K562 (cell line): Measurements from ENCODE around the gene NAE1. TPM values are rescaled to one million over a fixed set of nuclear protein-coding genes. Genes with fewer than 3 reads are reported as not detected.

Source experiments
- ATAC-seq: fragments of 200-7000 bp; cut with Tn5 transposase; 3 replicates; pipeline ENCODE4 v1.9.1; 2020; ENCODE audit warnings: moderate library complexity
- BruUV-seq: library from RNA; stranded (reverse); fragments of 400-500 nt; replicated peaks from 2 replicates; lab custom pipeline; 2021; lab: Mats Ljungman, UMichigan
- CTCF ChIA-PET: fragments of 300-600 bp; formaldehyde crosslinking; extraction: SDS; loops from one replicate; lab custom pipeline; 2021; ENCODE audit warnings: low intra/inter-chr PET ratio; lab: Yijun Ruan, JAX
- POLR2A ChIA-PET: fragments of 300-600, 350-650 bp; sonication (Branson Sonifier 250); formaldehyde crosslinking; extraction: SDS; loops from one replicate; lab custom pipeline; 2021; ENCODE audit warnings: antibody characterized with exemption, inconsistent platforms; lab: Yijun Ruan, JAX
- DNase-seq, 4 experiments: peaks; one replicate each; pipeline versions ENCODE4 v3.0.0 to v3.0.0-alpha.2; 2011 to 2018; ENCODE audit warnings: low spot score in 3 of 4, mixed read lengths in 3 of 4; ENCODE audit errors: extremely low read depth in 1 of 4
- FAIRE-seq: peaks from 2 replicates; lab custom pipeline; 2011; peaks lifted over from hg19 to GRCh38; lab: Jason Lieb, UNC
- H2AFZ ChIP-seq: 2 replicates; pipeline ENCODE4 v1.6.0; 2011; ENCODE audit warnings: low read depth, low read length, control low read depth, inconsistent platforms
- H3K27ac ChIP-seq: fragments of 200-600 bp; 3 replicates; pipeline ENCODE4 v1.8.0; 2011; ENCODE audit warnings: low read depth, mild to moderate bottlenecking, control low read depth, inconsistent platforms, low read length, moderate library complexity, mixed read lengths; ENCODE audit errors: extremely low read depth
- H3K27me3 ChIP-seq, 2 experiments: fragments of 300-600 bp in 1 of 2; 2 replicates in 1 of 2; 3 replicates in 1 of 2; pipeline versions ENCODE4 v1.6.0 to v1.8.0; 2011; ENCODE audit warnings: inconsistent platforms in 2 of 2, low read length in 2 of 2, mild to moderate bottlenecking in 1 of 2, mixed read lengths in 1 of 2, moderate library complexity in 1 of 2; ENCODE audit not compliant: control insufficient read depth in 2 of 2, insufficient read depth in 2 of 2
- H3K36me3 ChIP-seq: fragments of 300-600 bp; 3 replicates; pipeline ENCODE4 v1.8.0; 2011; ENCODE audit warnings: mild to moderate bottlenecking, low read length, inconsistent platforms; ENCODE audit not compliant: control insufficient read depth, insufficient read depth
- H3K4me1 ChIP-seq, 2 experiments: fragments of 200-600 bp in 1 of 2; replicated peaks in 1 of 2; 2 replicates in 1 of 2; 3 replicates in 1 of 2; pipeline versions ENCODE4 v1.5.1 to v1.8.0; 2011; ENCODE audit warnings: inconsistent platforms in 2 of 2, low read length in 2 of 2, mild to moderate bottlenecking in 1 of 2, mixed read lengths in 1 of 2, moderate library complexity in 1 of 2; ENCODE audit not compliant: control insufficient read depth in 2 of 2, insufficient read depth in 2 of 2
- H3K4me2 ChIP-seq: 2 replicates; pipeline ENCODE4 v1.6.1; 2011; ENCODE audit warnings: low read length, control low read depth, inconsistent platforms, mixed read lengths; ENCODE audit not compliant: insufficient read depth
- H3K4me3 ChIP-seq: fragments of 200-600 bp; sonication (generic), shearing (Covaris generic); 2 replicates; pipeline ENCODE4 v1.5.1; 2016; ENCODE audit warnings: control low read depth, inconsistent platforms
- H3K79me2 ChIP-seq: fragments of 200-600 bp; 3 replicates; pipeline ENCODE4 v1.8.0; 2011; ENCODE audit warnings: low read length, inconsistent platforms; ENCODE audit not compliant: control insufficient read depth, insufficient read depth
- H3K9ac ChIP-seq, 2 experiments: 2 replicates each; pipeline versions ENCODE4 v1.6.0 to v1.6.1; 2011; ENCODE audit warnings: low read depth in 2 of 2, low read length in 2 of 2, control low read depth in 1 of 2, inconsistent platforms in 1 of 2, mild to moderate bottlenecking in 1 of 2, mixed read lengths in 1 of 2; ENCODE audit not compliant: insufficient read depth in 1 of 2
- H3K9me1 ChIP-seq: one replicate; pipeline ENCODE4 v1.6.0; 2011; ENCODE audit warnings: inconsistent platforms, mild to moderate bottlenecking, low read length, moderate library complexity; ENCODE audit not compliant: control insufficient read depth, insufficient read depth
- H3K9me3 ChIP-seq: replicated peaks from 2 replicates; pipeline ENCODE4 v1.5.1; 2011; ENCODE audit warnings: low read depth, low read length, inconsistent platforms; ENCODE audit not compliant: control insufficient read depth, insufficient read depth
- H4K20me1 ChIP-seq: replicated peaks from 2 replicates; pipeline ENCODE4 v1.6.1; 2011; ENCODE audit warnings: low read length, inconsistent platforms, mixed read lengths; ENCODE audit not compliant: control insufficient read depth, insufficient read depth
- EHMT2 ChIP-seq: fragments of 450-650 bp; IDR thresholded peaks from 2 replicates; pipeline ENCODE4 v1.6.1; 2018; ENCODE audit warnings: antibody characterized with exemption
- KDM1A ChIP-seq, 2 experiments: fragments of 450-650 bp; IDR thresholded peaks; 2 replicates each; pipeline ENCODE4 v1.6.1; 2016; ENCODE audit warnings: mild to moderate bottlenecking in 2 of 2
- RBM25 ChIP-seq: fragments of 200-400 bp; formaldehyde crosslinking; IDR thresholded peaks from 2 replicates; pipeline ENCODE4 v1.6.1; 2018; ENCODE audit warnings: low read length, low read depth, moderate library complexity; ENCODE audit not compliant: severe bottlenecking
- TAF9B ChIP-seq: fragments of 450-650 bp; IDR thresholded peaks from 2 replicates; pipeline ENCODE4 v1.6.1; 2018; ENCODE audit warnings: mild to moderate bottlenecking; ENCODE audit not compliant: partially characterized antibody
- WGBS: fragments of 100-300 bp; shearing (Covaris generic); methylation state at CpG from one replicate; pipeline ENCODE4 v1.1.6; 2016; ENCODE audit warnings: low coverage, mixed read lengths; ENCODE audit not compliant: insufficient coverage; ENCODE audit errors: missing lambda C conversion rate; 5-methylcytosine and 5-hydroxymethylcytosine counted together
- in situ Hi-C: fragments of 300-500 bp; cut with MboI; formaldehyde crosslinking; loops from 4 replicates; pipeline ENCODE4 v1.15.0; 2018; ENCODE audit warnings: inconsistent platforms, mixed read lengths
- intact Hi-C: fragments of 100-400 bp; cut with micrococcal nuclease; formaldehyde crosslinking; loops from 2 replicates; pipeline ENCODE4 v1.14.2; 2022
- polyA plus RNA-seq, 8 experiments: library from polyadenylated mRNA; depleted of rRNA in 4 of 8; stranded (reverse) in 5 of 8; unstranded in 3 of 8; fragments of >200 nt; fragmentation: Nextera tagmentation in 2 of 8; fragmentation: Illumina TruSeq in 1 of 8; extraction: Ambion mirVana in 2 of 8; extraction: Trizol in 1 of 8; gene quantifications; 2 replicates each; pipeline versions ENCODE4 v1.2.1 to v1.2.3, GENCODE V29; 2011 to 2014; ENCODE audit warnings: inconsistent platforms in 1 of 8, missing spikeins in 1 of 8
- total RNA-seq, 7 experiments: library from RNA; depleted of rRNA in 6 of 7; stranded (reverse); fragments of >200 nt in 6 of 7; fragmentation: Illumina TruSeq in 2 of 7; extraction: Trizol in 2 of 7; gene quantifications; 2 replicates each; pipeline versions ENCODE4 v1.2.1 to v1.2.3, GENCODE V29; 2011 to 2021; ENCODE audit warnings: low replicate concordance in 1 of 7
- TF ChIP-seq, protein P1 (sequence below), 2 experiments: IDR thresholded peaks; 2 replicates each; pipeline ENCODE4 v1.6.1; 2011; ENCODE audit warnings: borderline replicate concordance in 1 of 2, control low read depth in 1 of 2, low read depth in 1 of 2, low read length in 1 of 2, mild to moderate bottlenecking in 1 of 2, mixed read lengths in 1 of 2, moderate library complexity in 1 of 2; ENCODE audit not compliant: insufficient read depth in 1 of 2, insufficient read length in 1 of 2, poor library complexity in 1 of 2, severe bottlenecking in 1 of 2; ENCODE audit errors: extremely low read depth in 1 of 2

NAE1 gene
- total and polyA plus RNA-seq, 9 of the 15 experiments (the other 6 are each of a cell fraction or from before 2014, with no cell fraction given) = 165 to 294 (median 230) TPM

DNA sequence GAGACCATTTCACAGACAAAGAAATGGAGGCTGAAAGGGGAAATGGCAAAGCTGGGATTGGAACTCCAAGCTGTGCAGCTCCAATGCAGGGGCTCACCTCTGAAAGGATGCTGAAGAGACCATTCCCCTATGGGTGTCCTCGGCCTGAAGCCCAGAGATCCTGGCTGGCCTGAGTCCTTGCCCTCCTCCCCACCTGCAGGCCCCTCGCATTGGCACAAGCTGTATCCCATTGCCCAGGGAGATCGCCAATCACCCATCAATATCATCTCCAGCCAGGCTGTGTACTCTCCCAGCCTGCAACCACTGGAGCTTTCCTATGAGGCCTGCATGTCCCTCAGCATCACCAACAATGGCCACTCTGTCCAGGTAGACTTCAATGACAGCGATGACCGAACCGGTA is 16.1 kb upstream of the NAE1 start:
- FAIRE-seq (no peak), ATAC-seq (no peak), DNase-seq (peak in 1 of 4 experiments; percentile 4)
- H3K9me1 ChIP-seq = no peaks in the 10 kb centered on the region
- TF ChIP-seq EHMT2 (no peak), TAF9B (no peak)
- peaks cover 18 to 20% of the 10 kb centered on the region in 2 experiments; a peak in 4 of 5 replicates for H3K27me3 ChIP-seq
- H2AFZ ChIP-seq = no peak overlapping the region
- H3K27ac ChIP-seq = no peak overlapping the region
- H3K4me2 ChIP-seq = no peak overlapping the region
- no peak overlapping the region for H3K9ac ChIP-seq
- no TSS peak for BruUV-seq
- ChIA-PET POLR2A (interaction anchor here (0.7 to 1.0 kb wide), 3 partner anchors 9 to 17 kb away, joined by 3 read pairs; partner anchors contain the start of gene NAE1), CTCF (interaction anchor here (0.7 kb wide), 1 partner anchor 14 kb away, joined by 3 read pairs; no protein-coding TSS in a partner anchor)
- no peak overlapping the region for H3K4me3 ChIP-seq
- H4K20me1 ChIP-seq = 0 out of 2 replicates have a peak, but pooled peaks cover 4% of the 10 kb centered on the region
- no peaks in the 10 kb centered on the region for H3K79me2 ChIP-seq
- H3K4me1 ChIP-seq = peaks cover 12 to 22% of the 10 kb centered on the region in 2 experiments; a peak in 3 of 5 replicates
- in situ Hi-C loops = no loop called here
- 34% methylated on average over 6 of the region's 6 CpGs for WGBS
- H3K36me3 ChIP-seq = no peaks in the 10 kb centered on the region
- intact Hi-C loops = no loop called here
- H3K9me3 ChIP-seq = no peaks in the 10 kb centered on the region

DNA sequence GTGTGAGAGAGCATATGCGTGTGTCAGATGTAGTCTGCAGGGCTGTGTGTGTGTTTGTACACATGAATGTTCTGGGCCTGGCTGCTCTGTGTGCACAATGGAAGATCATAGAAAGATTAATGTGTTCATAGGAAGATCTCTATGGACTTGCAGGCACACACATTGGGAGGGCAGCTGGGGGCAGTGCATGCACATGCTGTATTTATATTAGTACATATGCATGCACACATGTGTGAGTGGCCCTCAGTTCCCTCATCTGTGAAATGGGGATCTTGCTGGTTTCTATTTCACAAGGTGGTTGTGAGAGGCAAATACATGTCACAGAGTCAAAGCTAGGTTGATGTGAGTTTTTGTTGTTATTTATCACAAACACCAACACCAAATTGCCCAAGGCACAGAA is 15.5 kb upstream of the NAE1 start:
- Histone ChIP-seq H4K20me1 (0 out of 2 replicates have a peak, but pooled peaks cover 4% of the 10 kb centered on the region), H3K4me2 (no peak overlapping the region), H3K9me1 (no peaks in the 10 kb centered on the region), H3K27me3 (peaks cover 18 to 20% of the 10 kb centered on the region in 2 experiments; a peak in 4 of 5 replicates), H3K27ac (no peak overlapping the region), H3K79me2 (no peaks in the 10 kb centered on the region), H3K9ac (no peak overlapping the region), H3K36me3 (no peaks in the 10 kb centered on the region), H3K4me1 (peaks cover 12 to 22% of the 10 kb centered on the region in 2 experiments; a peak in 3 of 5 replicates), H3K4me3 (no peak overlapping the region), H3K9me3 (no peaks in the 10 kb centered on the region), H2AFZ (no peak overlapping the region)
- peak; percentile 49 for TF ChIP-seq RBM25
- TF ChIP-seq, protein P1, sequence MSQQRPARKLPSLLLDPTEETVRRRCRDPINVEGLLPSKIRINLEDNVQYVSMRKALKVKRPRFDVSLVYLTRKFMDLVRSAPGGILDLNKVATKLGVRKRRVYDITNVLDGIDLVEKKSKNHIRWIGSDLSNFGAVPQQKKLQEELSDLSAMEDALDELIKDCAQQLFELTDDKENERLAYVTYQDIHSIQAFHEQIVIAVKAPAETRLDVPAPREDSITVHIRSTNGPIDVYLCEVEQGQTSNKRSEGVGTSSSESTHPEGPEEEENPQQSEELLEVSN (IDR thresholded peaks at IDR 0.05; ENCODE audit: borderline replicate concordance in 1 of 2, extremely low read depth in 1 of 2, insufficient read depth in 1 of 2, insufficient read length in 1 of 2, low read depth in 1 of 2, low read length in 1 of 2, poor library complexity in 1 of 2, severe bottlenecking in 1 of 2) = no peak
- TF ChIP-seq KDM1A (IDR thresholded peaks at IDR 0.05) = peak in 1 of 2 experiments; percentile 9; a peak in 1 of 4 replicates
- 55% methylated on average over 1 of the region's 1 CpG for whole genome bisulfite sequencing
- DNase-seq = no peak
- no peak for ATAC-seq
- in situ Hi-C loops (no loop called here), intact Hi-C loops (no loop called here)
- ChIA-PET POLR2A (interaction anchor here (1.0 kb wide), 1 partner anchor 16 kb away, joined by 3 read pairs; the partner anchor contains the start of gene NAE1), CTCF (interaction anchor here (0.7 kb wide), 1 partner anchor 14 kb away, joined by 3 read pairs; no protein-coding TSS in a partner anchor)
- FAIRE-seq = no peak
- no TSS peak for BruUV-seq
